ENCODE measurements around the gene HTATIP2. TPM values are rescaled to one million over a fixed set of nuclear protein-coding genes. Genes with fewer than 3 reads are reported as not detected.
A peak's percentile ranks its signal among the peaks of the same experiment; 100 is the strongest.

Gene HTATIP2
- total RNA-seq = 10 to 100 TPM in 2 of 8 experiments, 1 to 10 TPM in 5, under 1 TPM in 1; 0.98 to 75.4 (median 3.2) TPM

- in situ Hi-C loops (cut with MboI; ENCODE audit: low pct_unique_long_range_greater_than_20kb in 2 of 9, low sequenced_read_pairs in 9 of 9, unreplicated experiment in 9 of 9) = loop anchor here in 1 of 9 experiments (25.0 kb wide), 1 partner anchor 426 kb away; no protein-coding TSS in a partner anchor
- H3K27ac ChIP-seq = peak within 1 kb of the TSS in 1 of 2 donors; percentile 17
- peaks cover 10 to 18% of the 10 kb centered on the region in 2 donors for H3K4me1 ChIP-seq (replicated peaks in 1 of 2)
- WGBS, 10 experiments = 0 to 80% (median 21%) methylated on average over 1 to 20 of the region's 68 CpGs
- peak within 1 kb of the TSS; percentile 27 to 43 (median 33) for H3K4me3 ChIP-seq
- peak; percentile 59 to 85 (median 76) for ATAC-seq (replicated peaks in 6 of 8)
Observed at GRCh38 chr11:20363500-20364340, at the start of gene HTATIP2. TSS of gene HTATIP2 (plus strand) at chr11:20363714. CDS start at chr11:20364238, 524 bp downstream.

DNA sequence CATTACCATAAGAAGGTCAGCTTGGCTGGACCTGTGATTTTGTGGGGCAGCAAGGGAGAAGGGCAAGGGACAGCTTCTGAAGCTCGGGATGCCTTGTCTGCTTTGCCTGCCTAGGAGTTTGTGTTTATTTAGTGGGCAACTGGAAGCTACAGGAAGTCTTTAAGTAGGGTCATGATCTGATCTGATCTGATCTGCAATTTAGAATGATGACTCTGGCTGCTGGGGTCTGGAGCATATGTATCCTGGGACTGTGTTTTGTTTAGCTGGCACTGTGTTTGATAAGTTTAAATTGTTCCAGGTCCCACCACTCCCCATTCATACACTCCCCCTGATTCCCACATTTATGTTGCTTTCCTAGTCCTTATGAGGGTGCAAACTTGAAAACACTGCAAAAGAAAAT, 47.7 kb upstream of the HTATIP2 start:
- ATAC-seq (replicated peaks in 6 of 8) = no peak
- 0 to 71% (median 33%) methylated on average over 1 of the region's 1 CpG; no CpG with 5 or more reads in 6 of the 10 experiments for WGBS, 10 experiments
- no peak overlapping the region for H3K27ac ChIP-seq
- no peak overlapping the region for H3K4me3 ChIP-seq
- in situ Hi-C loops (cut with MboI; ENCODE audit: low pct_unique_long_range_greater_than_20kb in 2 of 9, low sequenced_read_pairs in 9 of 9, unreplicated experiment in 9 of 9) = no loop called here
- H3K4me1 ChIP-seq (replicated peaks in 1 of 2) = peaks cover 0 to 3% of the 10 kb centered on the region in 2 donors

- in situ Hi-C loops (cut with MboI; ENCODE audit: low pct_unique_long_range_greater_than_20kb in 2 of 9, low sequenced_read_pairs in 9 of 9, unreplicated experiment in 9 of 9) = no loop called here
- Histone ChIP-seq H3K4me1 (replicated peaks in 1 of 2) (peaks cover 0 to 13% of the 10 kb centered on the region in 2 donors), H3K27ac (peak overlapping the region in 1 of 2 donors; percentile 37), H3K4me3 (no peak overlapping the region)
- peak in 3 of 8 experiments; percentile 36 to 71 (median 41) for ATAC-seq (replicated peaks in 6 of 8)
Observed at GRCh38 chr11:20321177-20321576, 42.3 kb upstream of the HTATIP2 start.

DNA sequence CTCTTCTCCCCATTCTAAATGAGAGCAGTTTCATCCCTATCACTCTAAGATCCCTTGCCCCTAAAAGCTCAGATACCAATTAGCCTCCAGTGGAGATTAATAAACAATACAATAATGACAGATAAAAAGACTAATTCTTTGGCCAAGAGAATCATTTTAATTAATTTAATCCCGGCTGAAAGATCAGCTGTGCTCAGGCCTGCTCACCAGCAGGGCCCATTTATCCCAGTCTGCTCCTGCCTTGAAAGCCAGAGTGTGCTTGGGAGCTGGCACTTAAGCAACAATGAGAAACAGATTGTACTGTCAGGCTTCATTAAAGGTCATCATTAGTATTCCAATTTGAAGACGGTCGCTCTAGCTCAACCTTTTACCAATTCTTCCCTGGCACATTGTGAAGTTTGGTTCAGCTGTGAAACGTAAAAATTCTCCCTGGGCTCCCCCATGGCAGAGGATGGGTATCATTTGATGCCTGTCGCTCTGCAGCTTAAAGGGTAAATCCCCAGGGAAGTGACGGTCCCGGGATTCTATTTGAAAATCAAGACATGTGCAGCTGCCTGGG, 36.1 kb upstream of the HTATIP2 start:
- no peak for ATAC-seq (replicated peaks in 6 of 8)
- in situ Hi-C loops (cut with MboI; ENCODE audit: low pct_unique_long_range_greater_than_20kb in 2 of 9, low sequenced_read_pairs in 9 of 9, unreplicated experiment in 9 of 9) = loop anchor here in 6 of 9 experiments (25.0 kb wide), 7 partner anchors 90 to 1265 kb away; partner anchors contain the start of genes DBX1 (in 1 of the 6) and MRGPRX2 (in 1 of the 6)
- WGBS, 10 experiments = 0 to 84% (median 33%) methylated on average over 1 to 7 of the region's 7 CpGs; no CpG with 5 or more reads in 1 of the 10 experiments

DNA sequence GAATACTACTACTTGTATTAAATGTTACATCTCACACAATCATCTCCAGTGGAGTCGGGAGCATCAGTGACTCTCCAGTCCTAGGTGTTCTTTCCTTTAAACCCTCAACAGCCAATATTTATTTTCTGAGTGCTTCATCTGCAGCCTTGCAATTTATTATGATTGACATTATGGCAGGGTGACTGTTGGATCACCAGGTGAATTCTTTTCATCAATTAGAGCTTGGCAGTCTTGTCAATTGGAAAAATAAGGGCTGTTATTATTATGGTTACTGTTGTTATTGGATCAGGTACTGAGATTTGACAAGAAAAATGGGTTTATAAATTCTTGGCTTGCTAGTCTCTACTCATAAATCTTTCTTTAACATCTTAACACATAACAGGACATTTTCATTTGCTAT, 27.5 kb upstream of the HTATIP2 start:
- Histone ChIP-seq H3K4me3 (no peak overlapping the region), H3K4me1 (replicated peaks in 1 of 2) (no peaks in the 10 kb centered on the region), H3K27ac (no peak overlapping the region)
- in situ Hi-C loops (cut with MboI; ENCODE audit: low pct_unique_long_range_greater_than_20kb in 2 of 9, low sequenced_read_pairs in 9 of 9, unreplicated experiment in 9 of 9) = loop anchor here in 6 of 9 experiments (10.0 to 25.0 kb wide), 8 partner anchors 99 to 1274 kb away; partner anchors contain the start of genes DBX1 (in 1 of the 6) and MRGPRX2 (in 1 of the 6)
- no peak for ATAC-seq (replicated peaks in 6 of 8)
- 0 to 100% (median 36%) methylated on average over 1 of the region's 1 CpG; no CpG with 5 or more reads in 3 of the 10 experiments for WGBS, 10 experiments

More for the DNA sequence above, 36.1 kb upstream of the HTATIP2 start:
- Histone ChIP-seq H3K4me1 (replicated peaks in 1 of 2) (no peaks in the 10 kb centered on the region), H3K4me3 (no peak overlapping the region), H3K27ac (no peak overlapping the region)

- Histone ChIP-seq H3K4me3 (no peak overlapping the region), H3K4me1 (replicated peaks in 1 of 2) (peaks cover 0 to 4% of the 10 kb centered on the region in 2 donors), H3K27ac (no peak overlapping the region)
- in situ Hi-C loops (cut with MboI; ENCODE audit: low pct_unique_long_range_greater_than_20kb in 2 of 9, low sequenced_read_pairs in 9 of 9, unreplicated experiment in 9 of 9) = loop anchor here in 6 of 9 experiments (10.0 to 25.0 kb wide), 8 partner anchors 100 to 1275 kb away; partner anchors contain the start of genes DBX1 (in 1 of the 6) and MRGPRX2 (in 1 of the 6)
- peak in 5 of 8 experiments; percentile 37 to 65 (median 43) for ATAC-seq (replicated peaks in 6 of 8)
- 0 to 18% (median 16%) methylated on average over 5 to 9 of the region's 9 CpGs; no CpG with 5 or more reads in 1 of the 10 experiments for WGBS, 10 experiments
Observed at GRCh38 chr11:20337526-20338154, 25.9 kb upstream of the HTATIP2 start.

GRCh38 chr11:20342347-20343141, 21.0 kb upstream of the HTATIP2 start:
- H3K4me3 ChIP-seq = no peak overlapping the region
- in situ Hi-C loops (cut with MboI; ENCODE audit: low pct_unique_long_range_greater_than_20kb in 2 of 9, low sequenced_read_pairs in 9 of 9, unreplicated experiment in 9 of 9) = loop anchor here in 7 of 9 experiments (10.0 to 25.0 kb wide), 8 partner anchors 105 to 1280 kb away; partner anchors contain the start of genes DBX1 (in 1 of the 7) and MRGPRX2 (in 1 of the 7)
- 0 to 100% (median 77%) methylated on average over 1 to 16 of the region's 26 CpGs; no CpG with 5 or more reads in 3 of the 10 experiments for WGBS, 10 experiments
- peak in 7 of 8 experiments; percentile 22 to 98 (median 70) for ATAC-seq (replicated peaks in 6 of 8)
- H3K4me1 ChIP-seq (replicated peaks in 1 of 2) = peaks cover 0 to 8% of the 10 kb centered on the region in 2 donors
- H3K27ac ChIP-seq = no peak overlapping the region

GRCh38 chr11:20351136-20351535, 12.4 kb upstream of the HTATIP2 start:
- ATAC-seq (replicated peaks in 6 of 8) = no peak

DNA sequence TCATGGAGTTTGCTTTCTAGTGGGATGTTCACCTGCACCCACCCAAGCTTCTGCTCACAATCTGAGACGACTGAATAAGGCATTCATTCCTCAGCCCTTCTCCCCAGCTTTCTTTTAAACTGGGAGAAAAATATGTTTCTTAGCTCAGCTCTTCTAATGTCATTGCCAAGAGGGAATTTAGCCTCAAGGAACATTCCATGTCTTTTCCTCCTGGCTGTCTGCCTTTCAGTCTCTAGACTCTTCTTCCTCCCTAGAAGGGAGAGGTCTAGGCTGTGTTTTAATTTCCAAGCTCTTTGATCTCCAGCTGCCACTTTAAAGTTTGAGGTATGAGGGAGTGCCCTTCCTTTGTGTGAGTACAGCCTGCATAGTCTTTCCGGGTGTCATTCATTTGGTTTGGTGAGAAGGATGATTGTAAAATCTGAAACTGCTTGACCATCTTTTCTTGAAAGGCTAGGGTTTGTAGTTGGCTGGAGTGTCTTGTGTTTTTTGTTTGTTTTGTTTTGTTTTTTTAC, 11.7 kb upstream of the HTATIP2 start:
- Histone ChIP-seq H3K27ac (no peak overlapping the region), H3K4me3 (no peak overlapping the region), H3K4me1 (replicated peaks in 1 of 2) (no peaks in the 10 kb centered on the region)
- WGBS, 10 experiments = 10 to 80% (median 50%) methylated on average over 1 to 2 of the region's 2 CpGs; no CpG with 5 or more reads in 1 of the 10 experiments
- peak in 2 of 8 experiments; percentile 21 to 57 for ATAC-seq (replicated peaks in 6 of 8)
- in situ Hi-C loops (cut with MboI; ENCODE audit: low pct_unique_long_range_greater_than_20kb in 2 of 9, low sequenced_read_pairs in 9 of 9, unreplicated experiment in 9 of 9) = loop anchor here in 2 of 9 experiments (5.0 to 25.0 kb wide), 3 partner anchors 225 to 415 kb away; no protein-coding TSS in a partner anchor

More at GRCh38 chr11:20351136-20351535, 12.4 kb upstream of the HTATIP2 start:
- H3K4me3 ChIP-seq = no peak overlapping the region
- no peaks in the 10 kb centered on the region for H3K4me1 ChIP-seq (replicated peaks in 1 of 2)
- WGBS, 10 experiments = 16 to 100% (median 82%) methylated on average over 1 to 7 of the region's 7 CpGs
- no peak overlapping the region for H3K27ac ChIP-seq
- in situ Hi-C loops (cut with MboI; ENCODE audit: low pct_unique_long_range_greater_than_20kb in 2 of 9, low sequenced_read_pairs in 9 of 9, unreplicated experiment in 9 of 9) = loop anchor here in 2 of 9 experiments (5.0 to 25.0 kb wide), 3 partner anchors 224 to 414 kb away; no protein-coding TSS in a partner anchor

- ATAC-seq (replicated peaks in 6 of 8) = peak; percentile 45 to 72 (median 61)
- no peak overlapping the region for H3K27ac ChIP-seq
- in situ Hi-C loops (cut with MboI; ENCODE audit: low pct_unique_long_range_greater_than_20kb in 2 of 9, low sequenced_read_pairs in 9 of 9, unreplicated experiment in 9 of 9) = loop anchor here in 2 of 9 experiments (5.0 to 25.0 kb wide), 3 partner anchors 227 to 417 kb away; no protein-coding TSS in a partner anchor
- 0 to 43% (median 14%) methylated on average over 2 to 6 of the region's 6 CpGs for WGBS, 10 experiments
- no peak overlapping the region for H3K4me3 ChIP-seq
- H3K4me1 ChIP-seq (replicated peaks in 1 of 2) = no peaks in the 10 kb centered on the region
Observed at GRCh38 chr11:20353829-20354434, 9.6 kb upstream of the HTATIP2 start.

Data from motor neuron (in vitro differentiated cells).